Suppressor macrophage treated with lipopolysaccharide for 4 hours (primary cell): ENCODE results near the gene CELA3A.
A peak's percentile ranks its signal among the peaks of the same experiment; 100 is the strongest.
"Not testable (repeated sequence)": the region's sequence is repeated elsewhere in the genome, so short reads cannot be mapped to it uniquely, and the experiment has no call there.

Experiments used
- DNase-seq: peaks from one replicate; pipeline ENCODE4 v3.0.0-alpha.2; 2020

The CELA3A gene

DNA sequence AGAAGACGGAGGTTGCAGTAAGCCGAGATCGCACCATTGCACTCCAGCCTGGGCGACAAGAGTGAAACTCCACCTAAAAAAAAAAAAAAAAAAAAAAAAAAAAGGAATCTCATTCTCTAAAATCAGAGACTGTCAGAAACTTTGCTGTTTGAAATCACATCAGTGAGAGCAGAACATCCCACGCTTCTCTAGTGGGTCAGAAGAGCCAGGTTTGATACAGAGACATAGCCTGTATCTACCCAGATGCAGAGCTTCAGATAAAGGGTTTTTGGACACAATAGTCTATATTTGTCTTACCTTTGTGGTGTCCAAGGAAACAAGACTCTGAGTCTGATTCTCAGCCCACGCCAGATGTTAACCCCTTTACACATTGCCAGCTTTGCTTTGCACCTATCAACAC is 19.6 kb downstream of the CELA3A start:
- no peak for DNase-seq

DNA sequence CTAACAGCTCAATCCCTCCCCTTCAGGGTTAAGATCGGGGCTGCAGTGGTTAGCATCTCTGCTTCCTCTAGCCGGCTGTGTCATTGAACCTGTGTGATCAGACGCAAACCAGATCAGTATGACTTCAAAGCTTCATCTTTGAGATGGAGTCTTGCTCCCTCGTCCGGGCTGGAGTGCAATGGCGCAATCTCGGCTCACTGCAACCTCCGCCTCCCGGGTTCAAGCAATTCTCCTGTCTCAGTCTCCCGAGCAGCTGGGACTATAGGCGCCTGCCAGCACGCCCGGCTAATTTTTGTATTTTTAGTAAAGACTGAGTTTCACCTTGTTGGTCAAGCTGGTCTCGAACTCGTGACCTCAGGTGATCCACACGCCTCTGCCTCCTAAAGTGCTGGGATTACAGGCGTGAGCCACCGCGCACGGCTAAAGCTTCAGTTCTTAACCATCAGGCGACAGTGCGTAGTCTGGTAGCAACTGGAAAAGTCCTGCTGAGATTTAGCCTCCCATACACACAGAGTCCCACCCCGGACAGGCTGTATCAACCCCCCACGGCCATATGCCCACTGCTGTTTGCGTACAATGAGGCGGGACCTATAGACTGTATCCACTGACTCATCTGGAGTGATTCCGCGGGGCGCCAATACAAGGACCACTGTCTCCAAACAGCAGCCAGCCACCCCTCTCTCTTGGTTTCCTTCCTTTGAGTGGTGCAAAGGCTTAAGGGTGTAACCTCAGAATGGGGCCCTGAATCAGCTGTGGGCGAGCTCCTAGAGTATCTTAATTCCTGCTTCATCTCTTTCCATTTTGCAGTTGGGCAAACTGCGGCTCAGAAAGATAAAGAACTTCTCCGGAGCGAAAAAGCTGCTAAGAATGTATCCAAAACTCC is 23.3 kb downstream of the CELA3A start:
- peak; percentile 58 for DNase-seq

DNA sequence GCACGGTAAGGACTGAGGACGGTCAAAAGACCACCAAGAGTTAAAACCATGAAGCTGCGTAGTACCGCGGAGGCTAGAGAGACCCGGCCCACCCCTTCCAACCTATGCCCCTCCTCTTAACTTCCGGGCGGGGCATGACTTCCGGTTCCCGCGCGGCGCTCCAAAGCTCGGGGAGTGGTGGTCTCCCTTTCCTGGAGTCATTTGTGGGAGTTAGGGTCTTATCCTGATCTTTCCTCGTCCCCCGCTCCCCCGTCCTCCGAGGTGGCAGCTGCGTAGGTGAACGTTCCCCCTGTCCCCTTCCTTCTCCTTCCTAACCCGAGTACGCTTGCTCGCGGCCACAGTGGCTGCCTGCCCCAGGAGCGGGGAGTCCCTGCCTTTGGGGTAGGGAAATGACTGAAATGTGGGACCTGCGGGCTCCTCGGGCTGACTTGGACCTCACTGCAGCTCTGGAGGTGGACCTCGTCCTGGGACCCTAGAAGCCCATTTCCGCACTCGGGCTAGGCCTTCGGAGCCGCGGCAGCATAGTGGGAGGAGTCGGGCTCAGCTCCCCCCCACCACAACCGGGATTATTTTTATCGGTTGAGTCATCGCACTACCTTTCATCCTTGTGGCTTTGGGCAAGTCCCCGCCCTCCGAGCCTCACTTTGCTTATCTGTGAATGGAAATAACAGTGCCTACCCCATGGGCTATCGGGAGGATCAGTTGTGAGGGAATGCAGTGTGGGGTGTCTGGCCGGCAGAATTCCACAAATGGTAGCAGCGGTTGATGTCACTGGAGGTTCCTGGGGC is 24.1 kb downstream of the CELA3A start:
- peak; percentile 90 for DNase-seq

DNA sequence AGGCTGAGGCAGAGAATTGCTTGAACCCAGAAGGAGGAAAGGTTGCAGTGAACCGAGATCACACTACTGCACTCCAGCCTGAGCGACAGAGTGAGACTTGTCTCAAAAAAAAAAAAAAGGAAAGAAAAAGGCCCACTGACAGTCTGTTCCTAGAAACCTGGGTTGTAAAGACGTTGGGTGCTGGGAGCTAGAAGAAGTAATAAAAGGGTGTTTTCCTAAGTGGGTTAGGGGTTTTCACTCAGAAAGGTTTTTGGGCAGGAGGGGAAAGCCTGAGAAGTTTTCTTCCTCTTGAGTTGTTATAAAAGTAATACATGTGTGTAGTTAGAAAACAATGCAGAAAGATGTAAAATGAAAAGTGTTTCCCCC is 25.4 kb downstream of the CELA3A start:
- DNase-seq, result no peak

DNA sequence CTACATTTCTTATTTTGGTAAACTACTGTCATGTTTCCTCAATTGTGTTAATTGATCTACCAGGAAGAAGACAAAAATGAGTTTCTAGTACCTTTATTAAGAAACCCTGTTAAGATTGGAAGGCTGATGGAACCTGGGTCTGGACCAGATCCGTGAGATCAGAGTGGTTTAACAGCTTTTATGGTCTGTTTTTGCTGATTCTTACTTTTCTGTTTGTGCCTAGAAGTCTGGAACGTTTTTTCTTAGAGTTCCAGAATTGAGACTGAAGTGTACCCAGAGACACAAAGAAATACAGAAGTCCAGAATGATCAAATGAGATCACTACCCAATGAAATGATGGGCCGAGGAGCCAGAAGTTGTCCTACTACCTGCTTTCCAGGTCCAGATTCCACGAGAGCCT is 28.6 kb downstream of the CELA3A start:
- DNase-seq, result no peak

DNA sequence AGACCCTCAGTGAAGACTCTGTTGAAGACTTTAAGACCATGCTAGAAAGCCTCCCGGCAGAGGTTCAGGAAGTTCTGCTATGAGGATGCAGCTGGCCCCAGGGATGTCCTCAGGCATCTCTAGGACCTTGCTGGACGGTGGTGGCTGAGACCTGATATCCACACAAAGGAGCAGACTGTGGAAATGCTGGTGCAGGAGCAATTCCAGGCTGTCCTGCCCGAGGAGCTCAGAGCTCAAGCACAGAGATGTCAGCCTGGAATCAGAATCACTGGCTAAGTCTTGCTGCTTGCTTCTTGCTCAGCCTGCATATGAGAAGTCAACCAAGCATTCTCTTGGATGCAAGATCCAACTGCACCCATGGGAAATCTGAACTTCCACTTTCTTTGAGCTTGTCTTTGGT is 29.0 kb downstream of the CELA3A start:
- no peak for DNase-seq

DNA sequence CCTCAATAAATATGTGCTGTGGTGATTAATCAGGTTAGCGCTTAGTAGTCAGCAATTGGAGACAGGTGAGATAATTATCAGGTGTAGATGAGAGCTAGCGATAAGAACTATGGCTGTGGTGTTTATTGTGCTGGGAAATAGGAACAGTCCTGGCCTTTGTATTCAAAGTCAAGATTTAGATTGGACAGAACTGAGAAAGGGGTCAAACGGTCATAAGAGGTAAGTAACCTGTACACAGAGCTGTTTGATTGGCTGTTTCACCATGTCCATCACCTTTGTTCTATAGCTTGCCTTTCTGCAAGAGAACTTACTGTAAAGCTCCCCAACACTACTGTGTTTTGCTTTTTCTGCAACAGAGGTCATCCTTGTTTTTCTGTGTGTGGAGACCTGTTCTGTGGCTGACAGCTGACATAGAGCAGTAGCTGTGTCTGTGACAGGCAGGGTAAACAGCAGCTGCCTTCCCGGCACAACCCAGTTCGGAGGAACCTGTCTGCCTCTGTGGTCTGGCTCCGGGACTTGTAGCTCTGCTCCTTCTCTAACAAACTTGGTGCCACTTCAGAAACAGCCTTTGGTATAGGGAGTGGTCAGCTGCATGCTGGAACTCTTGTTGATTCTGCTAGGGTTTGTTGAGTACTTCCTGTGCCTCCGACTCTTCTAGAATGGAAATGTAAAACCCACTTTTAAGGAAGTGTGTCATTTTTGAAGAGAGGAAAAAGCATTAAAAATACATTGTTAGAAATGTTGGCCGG is 29.9 kb downstream of the CELA3A start:
- DNase-seq, result no peak

DNA sequence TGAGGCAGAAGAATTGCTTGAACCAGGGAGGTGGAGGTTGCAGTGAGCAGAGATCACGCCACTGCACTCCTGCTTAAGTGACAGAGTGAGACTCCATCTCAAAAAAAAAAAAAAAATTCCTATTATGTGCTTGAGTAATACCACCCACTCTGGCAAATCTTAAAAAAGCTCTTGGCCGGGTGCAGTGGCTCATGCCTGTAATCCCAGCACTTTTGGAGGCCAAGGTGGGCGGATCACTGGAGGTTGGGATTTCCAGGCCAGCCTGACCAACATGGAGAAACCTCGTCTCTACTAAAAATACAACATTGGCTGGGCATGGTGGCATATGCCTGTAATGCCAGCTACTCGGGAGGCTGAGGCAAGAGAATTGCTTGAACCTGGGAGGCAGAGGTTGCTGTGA is 33.4 kb downstream of the CELA3A start:
- DNase-seq, result not testable (repeated sequence)

DNA sequence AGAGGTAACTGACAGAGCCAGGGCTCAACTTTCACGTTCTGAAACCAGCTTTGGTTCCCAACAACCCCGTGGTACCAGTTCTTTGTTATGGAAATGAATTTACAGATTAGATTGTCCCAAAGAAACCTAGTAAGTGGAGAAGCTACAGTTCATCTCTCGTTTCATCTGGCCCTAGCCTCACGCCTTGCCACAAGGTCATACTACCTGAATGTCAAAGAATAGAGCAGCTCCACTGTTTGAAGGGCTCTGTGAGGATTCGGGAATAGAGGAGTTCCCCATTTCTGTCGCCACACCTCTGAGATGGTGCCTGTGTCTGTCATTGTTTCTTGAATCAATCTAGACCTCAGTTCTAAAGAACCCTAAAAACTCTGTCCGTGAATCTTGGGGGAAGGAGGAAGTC is 36.1 kb downstream of the CELA3A start:
- no peak for DNase-seq

DNA sequence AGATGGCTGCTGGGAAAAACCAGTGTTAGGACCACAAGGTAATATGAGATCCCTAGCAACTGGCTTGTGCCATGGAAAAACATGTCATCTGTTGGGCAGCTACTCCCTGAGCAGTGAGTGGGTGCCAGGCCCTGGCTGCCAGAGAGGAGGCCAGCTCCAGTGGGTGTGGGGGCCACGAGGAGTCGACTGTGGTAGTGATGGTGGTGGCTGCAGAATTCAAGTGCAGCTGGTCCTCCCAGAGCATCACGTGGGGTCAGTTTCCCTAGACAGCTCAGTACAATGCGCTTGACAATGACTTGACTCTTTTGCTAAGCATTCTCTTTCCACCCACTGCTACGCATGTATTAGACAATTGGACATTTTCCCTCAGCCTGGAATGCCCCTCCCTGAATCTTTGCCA is 36.6 kb downstream of the CELA3A start:
- DNase-seq, result no peak

DNA sequence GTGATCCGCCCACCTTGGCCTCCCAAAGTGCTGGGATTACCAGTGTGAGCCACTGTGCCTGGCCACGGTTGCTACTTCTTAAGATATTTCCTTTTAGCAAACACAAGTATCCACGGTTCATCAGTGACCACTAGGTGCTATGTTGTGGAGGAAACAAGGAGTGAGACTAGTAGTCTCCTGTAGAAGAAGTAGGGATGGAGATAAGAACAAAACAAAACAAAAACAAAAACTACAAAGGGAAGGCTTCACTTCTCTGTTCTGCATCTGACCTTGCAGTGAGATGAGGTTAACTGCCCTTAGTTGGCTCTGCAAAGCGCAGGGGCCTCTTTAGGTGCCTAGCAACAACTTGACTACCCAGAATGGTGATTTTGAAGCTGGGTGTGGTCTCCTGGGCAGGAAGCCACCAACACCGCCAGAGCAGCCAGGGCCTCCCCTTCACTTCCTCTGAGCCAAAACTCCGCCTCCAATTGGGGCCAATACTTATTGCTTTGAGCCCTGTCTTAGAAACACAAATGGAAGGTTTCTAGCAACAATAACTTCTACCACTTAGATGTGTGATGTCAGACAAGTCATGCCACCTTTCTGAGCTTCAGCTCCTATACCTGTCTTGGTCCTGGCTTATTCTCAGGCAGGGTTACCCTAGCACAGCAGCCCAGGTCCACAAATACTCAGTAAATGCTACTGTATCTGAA is 38.3 kb downstream of the CELA3A start:
- DNase-seq, result peak; percentile 71

DNA sequence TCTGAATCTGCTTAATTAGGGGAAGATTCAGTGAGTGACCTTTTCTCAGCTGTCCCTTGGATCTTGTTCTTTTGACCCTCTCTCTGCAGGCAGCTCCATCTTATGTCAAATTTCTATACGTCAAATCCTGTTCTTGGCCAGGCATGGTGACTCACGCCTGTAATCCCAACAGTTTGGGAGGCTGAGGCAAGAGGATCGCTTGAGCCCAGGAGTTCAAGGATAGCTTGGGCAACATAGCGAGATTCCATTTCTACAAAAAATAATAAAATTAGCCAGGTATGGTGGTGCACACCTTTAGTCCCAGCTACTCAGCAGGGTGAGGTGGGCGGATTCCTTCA is 38.8 kb downstream of the CELA3A start:
- no peak for DNase-seq

DNA sequence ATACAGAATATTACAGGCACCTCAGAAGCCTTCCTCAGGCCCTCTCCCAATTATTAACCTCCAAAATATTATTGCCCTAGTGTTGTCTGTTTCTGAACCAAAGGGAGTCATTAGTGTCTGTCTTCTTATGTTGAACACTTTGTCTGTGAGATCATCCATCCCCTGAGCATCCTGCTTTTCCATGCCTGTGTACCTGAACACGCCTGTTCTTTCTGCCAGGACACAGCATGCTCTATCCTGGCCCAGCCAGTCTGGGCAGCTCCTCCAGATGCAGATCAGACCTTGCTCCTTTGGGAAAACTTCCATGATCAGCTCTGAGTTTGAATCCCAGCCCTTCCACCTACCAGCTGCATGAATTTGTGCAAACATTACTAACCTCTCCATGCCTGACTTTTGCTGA is 40.0 kb downstream of the CELA3A start:
- DNase-seq, result no peak

DNA sequence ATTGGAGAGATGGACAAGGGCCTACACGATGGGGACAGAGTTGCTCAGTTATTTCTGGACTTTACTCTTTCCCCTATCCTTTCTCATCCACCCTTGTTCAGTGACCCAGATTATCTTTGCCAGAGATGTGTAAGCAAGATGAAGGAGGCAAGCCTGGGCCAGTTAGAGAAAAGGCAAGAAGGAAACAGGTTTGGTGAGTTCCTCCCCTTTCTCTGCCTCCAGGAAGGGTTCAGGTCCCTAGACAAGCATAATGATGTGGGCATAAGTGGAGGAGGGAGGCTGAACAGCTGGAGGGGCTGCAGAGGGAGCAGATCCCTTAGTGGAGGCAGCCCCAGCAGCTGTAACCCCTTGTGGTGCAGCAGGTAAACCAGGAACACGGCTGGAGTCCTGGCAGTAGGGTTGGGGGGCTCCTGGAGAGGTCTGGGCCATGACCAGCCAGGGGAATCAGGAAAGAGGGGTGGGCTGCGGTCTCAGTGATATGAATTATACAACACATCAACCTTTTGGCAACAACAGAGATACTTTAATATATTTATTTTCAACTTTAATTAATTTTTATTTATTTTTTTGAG is 41.8 kb downstream of the CELA3A start:
- no peak for DNase-seq

DNA sequence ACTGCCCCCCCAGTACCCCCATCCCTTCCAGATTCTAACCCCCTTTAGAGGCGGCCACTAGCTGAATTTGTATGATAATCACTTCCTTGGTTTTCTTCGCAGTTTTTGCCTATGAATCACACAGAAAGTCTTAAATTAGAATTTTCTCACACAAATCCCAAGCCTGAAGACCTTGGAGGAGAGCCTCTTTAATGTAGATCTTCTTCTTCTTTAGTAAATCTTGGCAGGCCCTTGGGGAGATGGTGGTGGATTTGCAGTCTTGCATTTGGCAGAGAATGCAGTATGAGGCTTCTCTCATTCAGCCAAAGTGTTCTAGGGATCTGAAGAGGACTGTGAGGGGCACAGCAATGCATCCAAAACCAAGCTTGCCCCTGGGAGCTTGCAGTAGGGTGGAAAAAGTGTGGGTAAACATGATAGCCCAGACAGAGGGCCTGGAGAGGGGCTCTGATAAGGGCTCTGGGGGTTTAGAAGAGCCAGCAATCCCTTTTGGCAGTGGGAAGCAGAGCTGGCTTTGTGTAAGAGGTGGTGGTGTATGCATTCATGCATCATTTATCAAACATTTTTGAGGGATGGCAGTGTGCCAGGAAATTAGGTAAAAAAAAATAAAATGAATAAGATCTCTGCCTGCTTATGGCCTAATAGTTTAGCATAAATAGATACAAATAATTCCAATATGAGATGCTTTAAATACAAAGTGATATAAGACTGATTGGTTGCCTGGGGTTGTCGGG is 43.4 kb downstream of the CELA3A start:
- no peak for DNase-seq

DNA sequence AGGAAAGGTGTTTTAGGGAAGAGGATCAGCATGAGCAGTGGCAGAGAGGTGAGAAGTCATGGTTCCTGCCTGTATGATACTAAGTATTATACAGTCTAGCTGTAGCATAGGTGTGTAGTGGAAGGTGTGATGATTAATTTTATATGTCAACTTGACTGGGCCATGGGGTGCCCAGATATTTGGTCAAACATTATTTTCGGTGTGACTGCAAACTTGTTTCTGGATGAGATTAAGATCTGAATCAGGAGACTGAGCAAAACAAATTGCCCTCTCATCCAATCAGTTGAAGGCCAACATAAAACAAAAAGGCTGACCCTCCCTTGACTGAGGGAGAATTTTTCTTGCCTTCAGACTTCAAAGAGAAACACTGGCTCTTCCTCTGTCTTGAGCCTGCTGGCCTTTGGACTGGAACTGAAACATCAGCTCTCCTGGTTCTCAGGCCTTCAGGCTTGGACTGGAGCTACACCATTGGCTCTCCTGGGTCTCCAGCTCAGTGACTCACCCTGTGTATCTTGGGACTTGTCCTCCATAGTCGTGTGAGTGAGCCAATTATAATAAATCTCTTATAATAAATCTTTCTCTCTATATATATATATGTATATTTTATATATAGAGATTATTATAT is 44.3 kb downstream of the CELA3A start:
- DNase-seq, result no peak

DNA sequence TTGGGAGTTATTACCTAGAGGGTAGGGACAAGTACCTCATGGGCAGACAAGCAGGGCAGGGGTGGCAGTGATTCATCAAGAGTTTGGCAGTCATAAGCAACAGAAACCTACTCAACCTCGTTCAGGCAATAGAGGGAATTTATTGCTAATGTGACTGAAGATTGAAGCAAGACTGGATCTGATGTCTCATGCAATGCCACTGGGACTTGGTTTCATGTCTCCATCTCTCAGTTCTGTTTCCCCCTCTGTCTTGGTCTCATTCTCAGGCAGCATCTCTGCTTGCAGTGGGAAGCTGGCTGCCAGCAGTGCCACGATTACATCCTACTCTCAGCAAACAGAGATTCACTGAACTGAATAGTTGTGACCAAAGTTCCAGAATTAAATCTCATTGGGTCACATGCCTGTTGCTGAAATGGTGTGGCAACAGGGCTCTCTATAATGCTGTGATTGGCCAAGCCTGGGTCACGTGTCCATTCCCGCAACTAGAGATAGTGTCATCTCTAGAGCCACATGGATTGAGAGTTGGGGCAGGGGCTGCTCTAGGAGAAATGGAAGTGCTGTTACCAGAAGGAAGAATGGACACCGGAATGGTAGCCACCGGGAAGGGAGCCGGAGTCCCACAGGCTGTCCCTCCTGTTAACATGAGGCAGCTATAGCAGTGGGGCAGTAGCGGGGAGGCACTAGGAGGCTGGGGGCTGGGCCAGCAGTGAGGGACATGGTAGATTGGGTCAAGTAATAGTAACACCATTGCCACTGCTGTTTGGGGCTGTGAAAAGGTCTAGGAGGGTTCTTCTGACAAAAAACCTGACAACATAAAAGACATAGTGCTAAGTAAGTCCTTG is 47.1 kb downstream of the CELA3A start:
- DNase-seq, result peak; percentile 89

DNA sequence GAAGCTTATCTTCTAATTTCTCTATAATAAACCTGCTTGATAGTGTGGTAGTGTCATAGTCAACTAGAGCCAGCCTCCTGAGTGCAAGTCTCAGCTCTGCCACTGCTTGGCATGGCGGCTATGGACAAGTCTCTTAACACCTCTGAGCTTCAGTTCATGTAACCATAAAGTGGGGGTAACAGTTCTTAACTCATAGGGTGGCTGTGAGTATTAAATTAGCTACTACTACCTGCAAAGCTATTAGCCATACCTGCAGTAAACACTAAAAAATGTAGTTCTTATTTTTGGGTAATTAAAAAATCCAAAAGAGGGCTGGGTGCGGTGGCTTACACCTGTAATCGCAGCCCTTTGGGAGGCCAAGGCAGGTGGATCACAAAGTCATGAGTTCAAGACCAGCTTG is 48.9 kb downstream of the CELA3A start:
- DNase-seq, result no peak

DNA sequence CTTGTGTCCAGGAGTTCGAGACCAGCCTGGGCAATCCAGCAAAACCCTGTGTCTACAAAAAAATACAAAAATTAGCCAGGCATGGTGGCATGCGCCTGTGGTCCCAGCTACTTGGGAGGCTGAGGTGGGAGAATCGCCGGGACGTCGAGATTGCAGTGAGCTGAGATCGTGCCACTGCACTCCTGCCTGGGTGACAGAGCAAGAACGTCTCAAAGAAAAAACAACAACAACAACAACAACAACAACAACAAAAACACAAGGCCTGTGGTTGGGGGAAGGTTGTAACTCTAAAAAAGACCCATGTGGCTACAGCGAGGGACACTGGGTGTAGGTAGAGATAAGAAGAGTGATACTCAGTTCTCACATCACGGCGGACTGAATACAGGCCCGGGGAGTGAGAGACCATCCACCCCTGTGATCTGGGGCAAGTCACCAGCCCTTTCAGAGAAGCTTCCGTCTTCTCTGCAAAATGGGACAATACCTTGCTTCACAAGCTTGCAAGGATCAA is 50.2 kb downstream of the CELA3A start:
- no peak for DNase-seq
